ENCODE data around the gene GLRX. TPM values are rescaled to one million over a fixed set of nuclear protein-coding genes. Genes with fewer than 3 reads are reported as not detected.
"Not testable (repeated sequence)": the region's sequence is repeated elsewhere in the genome, so short reads cannot be mapped to it uniquely, and the experiment has no call there.

GLRX gene
- polyA plus RNA-seq, 6 donors from 2014 or later, result 57.4 to 104 (median 77.4) TPM

DNA sequence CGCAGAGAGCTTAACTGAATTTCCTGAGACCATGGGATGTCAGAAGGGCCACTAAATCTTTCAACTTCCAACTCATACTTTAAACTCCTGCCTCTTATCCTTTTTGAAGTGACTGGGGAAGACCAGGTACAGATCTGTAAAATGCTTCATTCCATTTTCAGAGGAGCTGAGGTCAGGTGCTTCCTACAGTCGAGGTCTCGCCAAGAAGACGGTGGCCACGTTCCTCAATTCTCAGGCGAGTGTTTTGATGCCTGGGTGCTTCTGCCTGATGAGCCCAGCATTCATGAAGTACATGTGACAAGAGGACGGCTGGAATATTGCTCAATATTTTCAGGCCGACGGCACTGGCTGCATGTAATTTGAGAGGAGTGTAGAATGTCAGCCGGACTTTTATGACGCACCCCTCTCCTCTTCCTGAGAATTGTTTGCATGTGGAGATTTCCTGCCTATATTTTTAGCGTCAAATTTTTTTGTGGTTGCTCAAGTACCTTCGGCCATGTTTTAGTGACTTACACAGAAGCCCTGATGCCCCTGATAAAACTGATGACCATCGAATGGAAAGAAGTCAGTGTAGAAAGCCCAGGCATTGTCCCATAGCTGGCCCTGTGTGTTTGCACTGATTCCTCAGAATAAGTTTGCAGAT lies 38.8 kb upstream of the GLRX start:
- Mint-ChIP-seq H3K27ac (peak overlapping the region in 3 of 6 donors; percentile 1 to 75 (median 54)), H3K4me3 (peak overlapping the region; percentile 10 to 77 (median 46)), H3K4me1 (peaks cover 15 to 33% (median 24%) of the 10 kb centered on the region in 3 donors), H3K9me3 (no peaks in the 10 kb centered on the region), H3K27me3 (peaks cover 17 to 40% (median 25%) of the 10 kb centered on the region in 3 donors), H3K36me3 (no peaks in the 10 kb centered on the region)
- ATAC-seq (ENCODE audit: low read depth in 2 of 2), result peak in 1 of 2 donors; percentile 7
- DNase-seq, result peak; percentile 21

DNA sequence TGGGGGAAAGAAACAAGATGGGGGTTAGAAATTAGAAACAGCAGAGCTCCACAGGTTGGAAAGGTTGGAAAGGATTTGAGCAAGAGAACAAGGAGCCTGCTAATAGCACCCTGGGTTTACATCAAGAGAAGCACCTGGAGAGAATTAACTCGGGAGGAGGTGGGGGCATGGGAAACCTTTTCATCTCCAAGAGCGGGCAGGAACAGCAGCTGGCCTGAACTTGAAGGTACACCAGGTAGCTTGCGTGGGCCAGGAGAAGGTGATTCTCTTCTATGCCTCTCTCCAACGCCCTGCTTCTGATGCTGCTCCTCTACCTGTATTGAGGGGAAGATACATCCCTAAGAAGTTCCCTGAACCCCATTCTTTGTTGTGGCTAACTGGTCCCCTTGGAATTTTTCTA lies 37.1 kb upstream of the GLRX start:
- Mint-ChIP-seq H3K36me3 (no peaks in the 10 kb centered on the region), H3K9me3 (no peaks in the 10 kb centered on the region), H3K27me3 (peaks cover 17 to 40% (median 25%) of the 10 kb centered on the region in 3 donors), H3K27ac (peak overlapping the region in 4 of 6 donors; percentile 27 to 62 (median 44)), H3K4me1 (peaks cover 15 to 31% (median 22%) of the 10 kb centered on the region in 3 donors), H3K4me3 (peak overlapping the region in 2 of 8 donors; percentile 16 to 41)
- DNase-seq (no peak), ATAC-seq (ENCODE audit: low read depth in 2 of 2) (no peak)

DNA sequence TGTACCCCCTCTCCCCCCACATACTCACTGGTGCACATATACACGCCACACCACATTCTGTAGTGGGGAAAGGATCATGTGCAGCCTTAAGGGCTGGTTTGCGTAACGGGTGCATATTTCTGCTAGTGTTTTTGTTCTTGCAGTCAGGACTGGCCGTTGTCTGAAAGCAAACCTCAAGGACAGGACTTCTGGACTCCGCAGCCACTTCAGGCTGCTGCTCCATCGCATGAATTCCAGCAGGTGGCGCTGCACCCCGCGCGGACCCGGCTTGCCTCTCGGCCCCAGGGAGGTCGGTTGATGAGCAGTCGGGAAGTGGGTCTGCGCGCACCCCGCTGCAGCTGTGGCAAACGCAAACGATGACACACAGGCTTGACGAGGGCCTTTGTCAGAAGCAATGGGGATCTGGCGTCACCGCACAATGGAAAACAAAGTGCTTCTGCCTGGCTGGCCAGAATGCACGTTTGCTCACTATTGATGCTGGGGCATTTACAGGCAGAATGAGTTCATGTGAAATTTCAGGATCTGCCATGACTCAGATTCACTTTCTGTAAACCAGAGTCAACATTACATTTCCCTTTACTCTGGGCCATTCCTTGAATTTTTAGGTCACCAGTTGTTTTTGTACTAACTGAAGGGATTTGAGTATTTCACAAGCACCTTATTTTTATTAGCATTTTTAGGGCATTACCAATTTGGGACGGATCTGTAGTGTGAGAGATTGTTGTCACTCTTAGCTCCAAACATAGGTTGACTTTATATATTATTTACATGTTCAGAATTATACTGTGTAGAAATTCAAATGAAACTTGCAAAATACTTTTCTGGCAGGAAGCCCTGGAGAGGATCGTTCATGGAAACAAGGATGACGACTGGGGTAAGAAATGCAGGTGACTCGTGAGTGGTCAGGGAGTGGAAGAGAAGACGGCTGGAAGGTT lies 36.4 kb upstream of the GLRX start:
- Mint-ChIP-seq H3K9me3 (no peaks in the 10 kb centered on the region), H3K27ac (peak overlapping the region; percentile 29 to 75 (median 52)), H3K36me3 (no peaks in the 10 kb centered on the region), H3K4me3 (peak overlapping the region in 7 of 8 donors; percentile 22 to 86 (median 54)), H3K27me3 (peaks cover 17 to 40% (median 25%) of the 10 kb centered on the region in 3 donors), H3K4me1 (peaks cover 15 to 31% (median 22%) of the 10 kb centered on the region in 3 donors)
- ATAC-seq (ENCODE audit: low read depth in 2 of 2), result peak; percentile 94 to 97
- DNase-seq, result peak; percentile 86

DNA sequence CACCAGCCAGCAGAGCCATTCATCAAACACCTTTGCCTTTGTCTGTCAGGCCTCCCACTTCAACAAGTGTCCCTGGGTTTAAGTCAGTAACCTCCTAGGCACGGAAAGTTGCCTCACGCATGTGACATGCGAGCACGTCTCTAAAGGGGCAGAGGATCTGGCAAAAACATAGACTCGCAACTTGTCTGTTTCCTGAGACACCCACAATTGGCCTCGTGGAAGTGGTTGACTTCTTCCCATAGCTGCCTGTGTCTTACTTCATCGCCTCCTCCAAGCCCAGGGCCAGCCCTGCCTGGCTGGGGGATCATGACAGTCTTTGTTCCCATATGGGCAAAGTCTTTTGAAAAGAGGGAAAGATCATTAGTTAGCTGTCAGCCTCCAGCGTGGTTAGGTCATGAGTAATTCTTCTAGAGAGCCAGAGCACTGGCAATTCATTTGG lies 35.5 kb upstream of the GLRX start:
- no peak for ATAC-seq (ENCODE audit: low read depth in 2 of 2)
- H3K27me3 Mint-ChIP-seq, result peaks cover 17 to 39% (median 23%) of the 10 kb centered on the region in 3 donors
- no peaks in the 10 kb centered on the region for H3K36me3 Mint-ChIP-seq
- no peak overlapping the region for H3K4me3 Mint-ChIP-seq
- DNase-seq, result no peak
- no peaks in the 10 kb centered on the region for H3K9me3 Mint-ChIP-seq
- peaks cover 15 to 28% (median 20%) of the 10 kb centered on the region in 3 donors for H3K4me1 Mint-ChIP-seq
- H3K27ac Mint-ChIP-seq, result peak overlapping the region in 1 of 6 donors; percentile 60

DNA sequence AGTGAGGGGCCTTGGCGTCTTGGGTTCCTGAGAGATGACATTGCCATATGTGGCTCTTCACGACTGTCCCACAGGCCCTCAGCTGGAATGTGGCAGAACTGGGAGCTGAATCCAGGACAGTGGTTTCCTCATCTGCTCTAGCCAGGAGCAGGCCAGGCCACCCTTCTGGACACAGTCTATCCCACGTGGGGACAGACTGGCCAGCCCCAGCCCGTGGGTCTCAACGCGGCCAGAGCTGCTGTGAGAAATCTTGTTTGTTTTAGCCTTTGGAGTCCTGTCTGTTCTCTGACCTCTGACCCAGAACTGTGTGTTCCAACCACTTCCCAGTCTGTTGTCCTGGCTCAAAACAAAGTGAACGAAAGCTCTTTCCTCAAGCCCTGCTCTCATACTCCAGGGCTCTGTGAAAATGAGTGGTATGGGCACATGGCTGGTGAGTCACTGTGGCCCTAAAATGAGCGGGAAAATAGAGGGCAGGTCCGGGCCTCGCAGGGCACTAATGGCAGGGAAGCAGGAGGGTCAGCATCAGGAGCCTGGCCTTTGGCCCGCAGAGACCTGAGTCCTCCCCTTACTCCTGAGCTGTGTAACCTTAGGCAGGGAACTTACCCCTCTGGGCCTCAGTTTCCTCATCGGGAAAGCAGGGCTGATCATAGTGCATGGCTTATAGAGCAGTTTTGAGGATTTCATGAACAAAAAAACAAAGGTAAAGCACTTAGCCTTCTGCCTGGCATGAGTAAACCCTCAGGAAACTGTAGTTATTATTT lies 34.8 kb upstream of the GLRX start:
- Mint-ChIP-seq H3K27me3 (peaks cover 12 to 32% (median 16%) of the 10 kb centered on the region in 3 donors), H3K27ac (peak overlapping the region in 5 of 6 donors; percentile 18 to 86 (median 73)), H3K9me3 (no peaks in the 10 kb centered on the region), H3K4me3 (no peak overlapping the region), H3K4me1 (peaks cover 14 to 26% (median 14%) of the 10 kb centered on the region in 3 donors), H3K36me3 (no peaks in the 10 kb centered on the region)
- ATAC-seq (ENCODE audit: low read depth in 2 of 2) (no peak), DNase-seq (no peak)

DNA sequence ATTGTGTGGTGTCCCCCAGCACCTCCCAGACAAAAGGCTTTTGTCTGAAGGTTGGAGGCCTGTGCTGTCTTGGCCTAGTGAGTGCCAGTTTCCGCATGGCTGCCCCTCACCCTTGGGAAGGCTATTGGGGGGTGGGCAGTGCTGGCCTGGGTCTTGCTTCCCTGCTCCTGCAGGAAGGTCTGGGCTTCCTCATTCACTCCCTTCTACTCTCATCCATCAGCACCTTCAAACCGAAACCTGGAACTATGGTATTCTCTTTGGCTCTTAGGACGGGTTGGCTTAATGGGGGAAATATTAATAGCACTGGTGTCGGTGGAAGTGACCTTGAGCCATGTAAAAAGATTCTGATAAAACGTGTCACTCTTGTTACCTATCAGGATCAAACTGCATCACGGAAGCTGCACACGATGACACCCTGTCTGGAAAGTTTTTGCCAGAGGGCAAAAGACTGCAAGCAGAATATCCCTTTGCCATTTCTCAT lies 34.0 kb upstream of the GLRX start:
- DNase-seq, result no peak
- no peak for ATAC-seq (ENCODE audit: low read depth in 2 of 2)
- peaks cover 7 to 25% (median 10%) of the 10 kb centered on the region in 3 donors for H3K27me3 Mint-ChIP-seq
- no peak overlapping the region for H3K4me3 Mint-ChIP-seq
- peaks cover 8 to 23% (median 9%) of the 10 kb centered on the region in 3 donors for H3K4me1 Mint-ChIP-seq
- no peaks in the 10 kb centered on the region for H3K9me3 Mint-ChIP-seq
- H3K36me3 Mint-ChIP-seq, result no peaks in the 10 kb centered on the region
- no peak overlapping the region for H3K27ac Mint-ChIP-seq

DNA sequence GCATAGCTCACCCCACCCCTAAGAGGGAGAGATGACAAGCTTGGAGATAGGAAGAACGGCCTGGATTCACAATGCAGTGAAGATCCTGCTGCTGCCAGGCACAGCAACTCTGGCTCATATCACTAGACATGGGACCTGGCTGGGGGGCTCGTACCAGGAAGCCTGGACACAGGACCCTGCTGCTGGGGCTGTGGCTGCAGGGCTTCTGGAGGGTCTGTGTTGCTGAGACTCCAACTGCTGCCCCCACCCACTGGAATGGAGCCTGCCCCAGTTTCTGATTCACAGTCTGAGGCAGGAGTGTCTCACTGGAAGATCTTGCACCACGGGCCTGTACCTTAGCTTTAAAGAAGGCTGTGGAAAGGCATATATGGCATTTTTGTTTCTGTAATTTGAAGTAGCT lies 31.0 kb upstream of the GLRX start:
- Mint-ChIP-seq H3K4me1 (peaks cover 0 to 4% (median 0%) of the 10 kb centered on the region in 3 donors), H3K9me3 (no peaks in the 10 kb centered on the region), H3K4me3 (no peak overlapping the region), H3K36me3 (no peaks in the 10 kb centered on the region), H3K27ac (no peak overlapping the region), H3K27me3 (no peaks in the 10 kb centered on the region)
- no peak for ATAC-seq (ENCODE audit: low read depth in 2 of 2)
- DNase-seq, result no peak

DNA sequence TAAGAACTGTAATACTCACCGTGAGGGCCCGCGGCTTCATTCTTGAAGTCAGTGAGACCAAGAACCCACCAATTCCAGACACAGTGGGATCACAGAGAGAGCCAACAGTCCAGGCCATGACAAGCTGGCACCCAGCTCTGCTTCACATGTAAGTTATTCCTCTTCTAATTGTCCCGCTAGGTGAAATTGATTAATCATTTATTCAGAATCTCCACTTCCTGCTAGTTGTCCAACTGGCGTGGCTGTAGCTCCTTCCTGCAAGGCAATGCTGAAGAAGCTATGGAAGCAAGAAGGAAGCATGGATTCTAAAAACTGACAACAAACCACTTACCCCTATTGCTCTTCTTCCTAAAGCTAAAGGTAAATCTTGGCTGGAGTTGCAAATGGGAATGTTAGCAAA lies 30.0 kb upstream of the GLRX start:
- Mint-ChIP-seq H3K27ac (no peak overlapping the region), H3K9me3 (no peaks in the 10 kb centered on the region), H3K4me3 (no peak overlapping the region), H3K4me1 (no peaks in the 10 kb centered on the region), H3K27me3 (no peaks in the 10 kb centered on the region), H3K36me3 (no peaks in the 10 kb centered on the region)
- DNase-seq, result no peak
- no peak for ATAC-seq (ENCODE audit: low read depth in 2 of 2)

DNA sequence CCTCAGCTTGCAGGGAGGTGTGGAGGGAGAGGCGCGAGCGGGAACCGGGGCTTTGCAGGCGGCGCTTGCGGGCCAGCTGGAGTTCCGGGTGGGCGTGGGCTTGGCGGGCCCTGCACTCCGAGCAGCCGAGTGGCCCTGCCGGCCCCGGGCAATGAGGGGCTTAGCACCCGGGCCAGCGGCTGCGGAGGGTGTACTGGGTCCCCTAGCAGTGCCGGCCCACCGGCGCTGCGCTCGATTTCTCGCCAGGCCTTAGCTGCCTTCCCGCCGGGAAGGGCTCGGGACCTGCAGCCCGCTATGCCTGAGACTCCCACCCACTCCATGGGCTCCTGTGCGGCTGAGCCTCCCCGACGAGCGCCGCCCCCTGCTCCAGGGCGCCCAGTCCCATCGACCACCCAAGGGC lies 28.6 kb upstream of the GLRX start:
- ATAC-seq (ENCODE audit: low read depth in 2 of 2); H3K4me3 Mint-ChIP-seq; H3K36me3 Mint-ChIP-seq; H3K9me3 Mint-ChIP-seq; H3K4me1 Mint-ChIP-seq; DNase-seq; H3K27me3 Mint-ChIP-seq; H3K27ac Mint-ChIP-seq: not testable (repeated sequence)

DNA sequence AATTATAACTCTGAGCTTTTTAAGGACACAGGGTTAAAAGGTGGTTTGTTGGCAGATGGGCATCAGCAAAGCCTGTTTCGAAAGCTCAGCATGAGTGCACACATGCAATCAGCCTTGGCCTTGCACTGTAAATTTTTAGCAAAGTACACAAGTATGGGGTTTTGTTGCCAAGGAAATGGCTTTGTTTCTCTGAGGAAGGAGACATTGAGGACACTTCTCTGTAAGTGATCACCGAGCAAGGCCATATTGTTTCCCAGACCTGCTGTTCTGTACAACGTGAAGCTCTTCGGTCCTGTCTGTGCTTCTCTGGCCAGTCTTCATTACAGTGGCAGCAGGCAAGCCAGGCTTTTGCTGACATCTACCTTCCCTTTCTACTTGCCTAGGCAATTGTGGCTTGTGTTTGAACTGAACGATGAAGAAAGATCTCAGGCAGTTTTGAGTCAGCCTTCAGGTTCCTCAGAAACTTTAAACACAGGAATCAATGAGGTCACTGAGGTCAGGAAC lies 27.9 kb upstream of the GLRX start:
- no peaks in the 10 kb centered on the region for H3K36me3 Mint-ChIP-seq
- H3K27me3 Mint-ChIP-seq, result no peaks in the 10 kb centered on the region

DNA sequence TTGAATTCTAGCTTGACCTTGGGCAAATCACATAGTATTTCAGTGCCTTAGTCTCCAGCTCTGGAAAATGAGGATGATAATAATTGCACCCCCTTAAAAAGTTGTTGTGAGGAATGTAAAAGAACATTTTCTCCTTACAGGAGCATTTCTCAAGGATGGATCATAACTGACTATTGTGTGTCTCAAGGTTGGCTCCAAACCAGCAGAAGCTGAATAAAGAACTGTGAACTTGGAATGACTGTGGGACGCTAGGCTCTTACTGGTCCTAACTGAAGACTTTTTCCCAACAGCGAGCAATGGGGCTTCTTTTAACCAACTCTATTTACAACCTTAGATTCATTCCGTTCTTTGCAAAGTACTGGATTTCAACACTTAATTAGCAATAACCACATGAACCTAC lies 26.2 kb upstream of the GLRX start:
- DNase-seq (no peak), ATAC-seq (ENCODE audit: low read depth in 2 of 2) (no peak)
- Mint-ChIP-seq H3K9me3 (no peaks in the 10 kb centered on the region), H3K4me3 (no peak overlapping the region), H3K27ac (peak overlapping the region in 1 of 6 donors; percentile 21), H3K36me3 (no peaks in the 10 kb centered on the region), H3K4me1 (no peaks in the 10 kb centered on the region), H3K27me3 (no peaks in the 10 kb centered on the region)

More for the DNA sequence above, 27.9 kb upstream of the GLRX start:
- DNase-seq (no peak), ATAC-seq (ENCODE audit: low read depth in 2 of 2) (no peak)
- H3K27ac Mint-ChIP-seq, result no peak overlapping the region
- H3K9me3 Mint-ChIP-seq, result no peaks in the 10 kb centered on the region
- H3K4me3 Mint-ChIP-seq, result no peak overlapping the region
- no peaks in the 10 kb centered on the region for H3K4me1 Mint-ChIP-seq

DNA sequence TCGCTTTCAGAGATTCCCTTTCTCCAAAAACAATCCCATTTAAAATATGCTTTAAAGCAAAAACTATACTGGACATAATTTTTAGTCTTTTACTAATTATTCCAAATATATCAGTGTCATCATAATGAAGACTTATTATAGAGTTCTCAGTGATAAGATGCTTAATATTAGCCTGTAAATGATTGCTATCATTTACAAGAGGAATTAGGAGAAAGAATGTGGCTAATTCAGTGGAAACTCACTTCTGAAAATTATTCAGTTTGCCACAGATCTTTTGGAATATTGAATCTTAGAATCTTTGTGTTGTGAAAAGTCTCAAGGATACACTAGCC lies 24.7 kb upstream of the GLRX start:
- DNase-seq (no peak), ATAC-seq (ENCODE audit: low read depth in 2 of 2) (no peak)
- no peaks in the 10 kb centered on the region for H3K36me3 Mint-ChIP-seq
- H3K27ac Mint-ChIP-seq, result no peak overlapping the region
- no peak overlapping the region for H3K4me3 Mint-ChIP-seq
- peaks cover 11 to 14% (median 12%) of the 10 kb centered on the region in 3 donors for H3K4me1 Mint-ChIP-seq
- H3K9me3 Mint-ChIP-seq, result no peaks in the 10 kb centered on the region
- H3K27me3 Mint-ChIP-seq, result no peaks in the 10 kb centered on the region

Data from naive B cell (primary cell).